Measurements from ENCODE around the gene TEPSIN.
A peak's percentile ranks its signal among the peaks of the same experiment; 100 is the strongest.

Gene TEPSIN

DNA sequence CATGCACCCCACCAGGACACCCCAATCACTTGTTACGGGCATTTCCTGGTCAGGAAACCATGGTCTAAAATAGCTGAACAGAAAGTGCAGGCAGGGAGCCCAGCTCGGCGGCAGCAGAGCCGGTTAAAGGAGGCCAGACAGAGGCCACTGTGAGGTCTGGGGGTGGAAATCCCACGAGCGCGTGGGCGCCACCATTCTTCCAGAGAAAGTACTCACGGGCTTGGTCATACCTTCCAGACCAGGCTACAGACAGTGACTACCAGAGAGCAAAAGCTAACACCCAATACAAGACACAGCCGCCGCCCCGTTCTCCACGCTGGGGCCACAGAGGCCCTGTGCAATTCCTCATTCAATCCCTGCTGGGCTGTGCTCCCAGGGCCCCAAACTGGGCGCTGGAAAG, 28.0 kb downstream of the TEPSIN start:
- no peaks in the 10 kb centered on the region for H3K27me3 Mint-ChIP-seq
- DNase-seq (ENCODE audit: low spot score in 2 of 2), result no peak
- H3K36me3 Mint-ChIP-seq (ENCODE audit: insufficient read depth), result peaks cover 2% of the 10 kb centered on the region
- H3K9me3 Mint-ChIP-seq, result no peaks in the 10 kb centered on the region
- no peak overlapping the region for H3K27ac Mint-ChIP-seq (ENCODE audit: low read depth)
- no peak overlapping the region for H3K4me3 Mint-ChIP-seq
- no peaks in the 10 kb centered on the region for H3K4me1 Mint-ChIP-seq
- ATAC-seq (replicated peaks; ENCODE audit: extremely low read depth, poor library complexity, severe bottlenecking), result no peak

DNA sequence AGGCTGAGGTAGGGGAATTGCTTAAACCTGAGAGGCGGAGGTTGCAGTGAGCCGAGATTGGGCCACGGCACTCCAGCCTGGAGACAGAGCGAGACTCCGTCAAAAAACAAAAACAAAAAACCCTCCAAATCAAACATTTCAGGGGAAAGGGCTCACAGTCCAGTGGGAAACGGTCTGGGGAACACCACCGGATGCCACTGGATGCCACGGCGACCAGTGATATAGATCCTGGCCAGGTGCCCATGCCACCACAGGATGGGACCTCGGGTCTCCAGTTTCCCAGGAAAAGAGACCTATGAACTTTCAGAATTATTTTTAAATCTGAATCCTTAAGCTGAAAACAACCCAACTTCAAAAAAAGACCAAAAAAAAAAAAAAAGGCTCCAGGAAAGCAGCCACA, 28.4 kb downstream of the TEPSIN start:
- ATAC-seq (replicated peaks; ENCODE audit: extremely low read depth, poor library complexity, severe bottlenecking) (no peak), DNase-seq (ENCODE audit: low spot score in 2 of 2) (no peak)
- Mint-ChIP-seq H3K36me3 (ENCODE audit: insufficient read depth) (peaks cover 2% of the 10 kb centered on the region), H3K4me1 (no peaks in the 10 kb centered on the region), H3K27ac (ENCODE audit: low read depth) (no peak overlapping the region), H3K9me3 (no peaks in the 10 kb centered on the region), H3K4me3 (no peak overlapping the region), H3K27me3 (no peaks in the 10 kb centered on the region)

DNA sequence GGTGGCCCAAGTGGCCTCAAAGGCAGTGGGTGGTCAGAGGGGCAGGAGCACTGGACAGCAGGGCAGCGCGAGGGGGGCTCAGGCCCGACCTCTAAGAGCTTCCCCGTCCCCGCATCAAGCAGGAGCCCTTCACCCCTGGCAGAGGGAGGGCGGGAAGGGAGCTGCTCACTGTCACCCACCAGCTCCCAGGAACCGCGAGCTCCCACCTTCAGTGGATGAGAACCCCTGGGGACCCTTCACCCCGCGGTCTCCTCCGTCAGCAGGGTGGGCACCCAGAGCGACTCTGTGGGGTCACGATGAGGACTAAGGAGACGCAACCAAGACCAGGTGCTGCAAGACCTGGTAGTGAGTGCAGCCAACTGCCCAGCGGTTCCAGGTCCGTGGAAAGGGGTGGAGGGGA, 29.7 kb downstream of the TEPSIN start:
- H3K9me3 Mint-ChIP-seq, result no peaks in the 10 kb centered on the region
- no peaks in the 10 kb centered on the region for H3K4me1 Mint-ChIP-seq
- H3K27me3 Mint-ChIP-seq, result no peaks in the 10 kb centered on the region
- DNase-seq (ENCODE audit: low spot score in 2 of 2) (no peak), ATAC-seq (replicated peaks; ENCODE audit: extremely low read depth, poor library complexity, severe bottlenecking) (no peak)
- peaks cover 2% of the 10 kb centered on the region for H3K36me3 Mint-ChIP-seq (ENCODE audit: insufficient read depth)
- no peak overlapping the region for H3K4me3 Mint-ChIP-seq
- no peak overlapping the region for H3K27ac Mint-ChIP-seq (ENCODE audit: low read depth)

DNA sequence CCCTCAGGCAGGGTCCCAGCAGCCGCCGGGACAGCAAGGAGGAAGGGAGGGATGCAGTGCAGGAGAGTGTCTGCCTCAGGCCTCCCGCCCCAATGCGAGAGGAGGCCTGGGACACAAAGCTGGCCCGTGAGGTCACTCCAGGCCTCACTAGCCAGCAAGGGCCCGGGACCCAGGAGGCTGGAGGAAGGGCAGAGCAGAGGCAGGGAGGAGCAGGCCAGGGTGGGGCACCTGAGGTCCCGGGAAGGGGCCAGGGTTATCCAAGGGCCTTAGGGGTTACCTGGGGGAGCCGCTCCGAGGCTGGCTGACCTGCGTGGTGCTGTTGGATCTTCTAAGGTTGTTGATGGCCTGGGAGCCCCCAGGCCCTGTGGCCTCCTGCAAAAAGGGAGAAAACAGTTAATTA, 30.2 kb downstream of the TEPSIN start:
- ATAC-seq (replicated peaks; ENCODE audit: extremely low read depth, poor library complexity, severe bottlenecking), result no peak
- Mint-ChIP-seq H3K4me1 (no peaks in the 10 kb centered on the region), H3K9me3 (no peaks in the 10 kb centered on the region), H3K36me3 (ENCODE audit: insufficient read depth) (peaks cover 2% of the 10 kb centered on the region), H3K27me3 (no peaks in the 10 kb centered on the region), H3K4me3 (no peak overlapping the region), H3K27ac (ENCODE audit: low read depth) (no peak overlapping the region)
- DNase-seq (ENCODE audit: low spot score in 2 of 2), result no peak

DNA sequence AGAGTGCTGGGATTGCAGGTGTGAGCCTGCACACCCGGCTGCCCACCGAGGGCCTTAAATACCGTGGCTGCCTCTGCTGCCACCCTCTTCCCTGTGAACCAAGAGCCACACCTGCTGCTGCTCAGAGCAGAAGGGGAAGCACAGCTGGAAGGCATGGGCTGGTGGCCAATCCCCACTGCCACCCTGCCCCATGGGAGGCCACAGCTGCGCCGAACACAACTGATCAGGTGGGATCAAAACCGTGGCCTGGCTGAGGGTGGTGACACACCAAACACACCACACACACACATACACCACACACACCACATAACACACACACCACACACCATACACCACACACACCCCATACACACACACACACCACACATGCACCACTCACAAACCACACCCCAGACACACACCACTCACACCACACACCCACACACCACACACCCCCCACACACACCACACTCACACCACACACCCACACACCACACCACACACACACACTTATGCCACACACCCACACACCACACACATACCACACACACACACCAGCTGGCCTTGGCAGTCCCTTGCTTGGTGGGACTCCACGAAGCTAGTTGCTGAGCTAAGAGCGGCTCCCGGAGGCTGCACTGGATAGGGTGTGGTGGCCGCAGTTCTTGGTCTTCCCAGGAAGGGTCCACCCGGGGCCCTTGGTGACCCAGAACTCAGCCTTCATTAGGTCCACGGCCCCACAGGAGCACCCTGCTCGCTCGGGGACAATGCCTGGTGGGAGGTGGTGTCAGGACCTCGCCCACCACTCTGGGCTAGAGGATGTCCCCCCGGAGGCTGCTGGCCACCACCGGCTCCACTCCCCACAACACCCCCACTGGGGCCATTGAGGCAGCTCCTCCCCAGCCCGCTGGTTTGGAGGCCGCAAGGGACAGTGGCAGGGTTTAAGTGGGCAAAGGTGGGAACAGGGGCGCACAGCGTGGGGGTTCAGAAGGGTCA, 31.0 kb downstream of the TEPSIN start:
- peak overlapping the region; percentile 80 for H3K27ac Mint-ChIP-seq (ENCODE audit: low read depth)
- peaks cover 2% of the 10 kb centered on the region for H3K36me3 Mint-ChIP-seq (ENCODE audit: insufficient read depth)
- no peaks in the 10 kb centered on the region for H3K9me3 Mint-ChIP-seq
- H3K27me3 Mint-ChIP-seq, result no peaks in the 10 kb centered on the region
- H3K4me3 Mint-ChIP-seq, result no peak overlapping the region
- no peak for ATAC-seq (replicated peaks; ENCODE audit: extremely low read depth, poor library complexity, severe bottlenecking)
- no peaks in the 10 kb centered on the region for H3K4me1 Mint-ChIP-seq
- no peak for DNase-seq (ENCODE audit: low spot score in 2 of 2)

DNA sequence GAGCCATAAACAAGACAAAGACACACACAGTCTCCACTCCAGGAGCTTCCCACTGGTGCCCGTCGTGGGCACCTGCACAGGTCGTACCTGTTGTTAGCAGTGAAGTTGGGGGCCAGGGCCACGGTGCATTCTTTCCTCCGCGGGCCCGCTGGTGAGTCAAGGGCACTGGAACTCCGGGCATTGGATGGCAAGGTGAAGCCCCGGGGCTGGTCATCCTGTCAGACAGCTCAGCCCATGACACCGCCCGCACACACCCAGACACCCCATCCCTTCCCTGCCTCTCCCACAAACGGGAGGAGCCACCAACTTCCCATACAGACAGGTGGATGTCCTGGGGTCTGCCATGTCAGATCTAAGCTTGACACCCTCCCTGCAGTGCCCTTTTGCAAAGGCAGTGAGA, 32.2 kb downstream of the TEPSIN start:
- no peaks in the 10 kb centered on the region for H3K4me1 Mint-ChIP-seq
- no peak for ATAC-seq (replicated peaks; ENCODE audit: extremely low read depth, poor library complexity, severe bottlenecking)
- H3K36me3 Mint-ChIP-seq (ENCODE audit: insufficient read depth), result peaks cover under 1% of the 10 kb centered on the region
- no peak overlapping the region for H3K4me3 Mint-ChIP-seq
- no peak overlapping the region for H3K27ac Mint-ChIP-seq (ENCODE audit: low read depth)
- H3K27me3 Mint-ChIP-seq, result no peaks in the 10 kb centered on the region
- no peaks in the 10 kb centered on the region for H3K9me3 Mint-ChIP-seq
- DNase-seq (ENCODE audit: low spot score in 2 of 2), result no peak

DNA sequence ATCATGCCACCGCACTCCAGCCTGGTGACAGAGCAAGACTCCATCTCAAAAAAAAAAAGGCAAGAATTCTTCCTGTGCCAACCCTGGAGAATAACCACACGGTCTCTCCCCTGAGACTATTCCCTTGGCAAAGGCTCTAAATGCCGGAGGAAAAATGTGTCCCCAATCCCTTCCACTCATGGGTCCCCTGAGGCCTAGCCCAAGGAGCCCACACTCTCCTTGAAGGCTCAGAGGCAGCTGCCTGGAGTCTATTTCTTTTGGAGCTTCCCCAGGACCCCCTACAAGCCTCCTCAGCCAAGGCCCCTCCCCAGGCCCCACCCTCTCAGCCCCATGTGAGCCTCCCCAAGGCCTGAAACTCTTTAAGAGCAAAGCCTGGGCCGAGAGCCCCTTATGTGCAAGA, 32.7 kb downstream of the TEPSIN start:
- H3K4me1 Mint-ChIP-seq, result no peaks in the 10 kb centered on the region
- H3K9me3 Mint-ChIP-seq, result no peaks in the 10 kb centered on the region
- no peaks in the 10 kb centered on the region for H3K36me3 Mint-ChIP-seq (ENCODE audit: insufficient read depth)
- no peak overlapping the region for H3K27ac Mint-ChIP-seq (ENCODE audit: low read depth)
- ATAC-seq (replicated peaks; ENCODE audit: extremely low read depth, poor library complexity, severe bottlenecking) (no peak), DNase-seq (ENCODE audit: low spot score in 2 of 2) (no peak)
- no peaks in the 10 kb centered on the region for H3K27me3 Mint-ChIP-seq
- H3K4me3 Mint-ChIP-seq, result no peak overlapping the region

DNA sequence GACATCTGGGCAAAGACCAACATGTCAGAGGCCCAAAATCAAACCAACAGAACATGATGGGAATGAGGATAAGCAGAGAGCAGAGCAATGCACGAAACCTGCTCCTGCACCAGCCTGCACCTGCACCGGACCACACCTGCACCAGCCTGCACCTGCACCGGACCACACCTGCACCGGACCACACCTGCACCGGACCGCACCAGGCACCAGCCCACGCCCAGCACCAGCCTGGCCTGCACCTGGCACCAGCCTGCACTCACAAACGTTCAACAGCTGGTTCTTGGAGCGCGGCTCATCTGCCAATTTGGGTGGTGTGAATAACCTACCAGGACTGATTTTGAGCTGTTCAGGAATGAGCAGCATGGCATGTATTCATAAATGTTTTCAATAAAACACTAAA, 34.3 kb downstream of the TEPSIN start:
- DNase-seq (ENCODE audit: low spot score in 2 of 2), result no peak
- Mint-ChIP-seq H3K9me3 (no peaks in the 10 kb centered on the region), H3K27ac (ENCODE audit: low read depth) (no peak overlapping the region), H3K36me3 (ENCODE audit: insufficient read depth) (peaks cover 1% of the 10 kb centered on the region), H3K4me1 (no peaks in the 10 kb centered on the region), H3K27me3 (no peaks in the 10 kb centered on the region), H3K4me3 (no peak overlapping the region)
- ATAC-seq (replicated peaks; ENCODE audit: extremely low read depth, poor library complexity, severe bottlenecking), result no peak

DNA sequence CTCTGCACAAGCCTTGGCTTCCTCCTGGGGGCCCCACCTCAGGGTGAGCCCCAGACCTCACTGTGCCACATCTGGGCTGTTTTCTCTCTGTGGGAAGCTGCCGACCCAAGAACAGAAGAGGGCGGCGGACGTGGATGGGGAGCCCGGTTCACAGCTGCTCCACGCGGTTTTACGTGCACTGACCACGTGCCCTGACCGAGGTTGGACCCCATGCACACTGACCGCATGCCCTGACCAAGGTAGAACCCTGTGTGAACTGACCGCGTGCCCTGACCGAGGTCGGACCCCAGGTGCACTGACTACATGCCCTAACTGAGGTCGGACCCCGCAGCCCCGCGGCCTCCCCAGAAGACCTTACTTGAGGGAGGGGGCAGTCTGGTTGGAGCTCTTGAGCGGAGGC, 35.7 kb downstream of the TEPSIN start:
- Mint-ChIP-seq H3K36me3 (ENCODE audit: insufficient read depth) (peaks cover 1% of the 10 kb centered on the region), H3K4me1 (no peaks in the 10 kb centered on the region), H3K27ac (ENCODE audit: low read depth) (no peak overlapping the region), H3K27me3 (no peaks in the 10 kb centered on the region), H3K4me3 (no peak overlapping the region), H3K9me3 (no peaks in the 10 kb centered on the region)
- DNase-seq (ENCODE audit: low spot score in 2 of 2), result no peak
- no peak for ATAC-seq (replicated peaks; ENCODE audit: extremely low read depth, poor library complexity, severe bottlenecking)

DNA sequence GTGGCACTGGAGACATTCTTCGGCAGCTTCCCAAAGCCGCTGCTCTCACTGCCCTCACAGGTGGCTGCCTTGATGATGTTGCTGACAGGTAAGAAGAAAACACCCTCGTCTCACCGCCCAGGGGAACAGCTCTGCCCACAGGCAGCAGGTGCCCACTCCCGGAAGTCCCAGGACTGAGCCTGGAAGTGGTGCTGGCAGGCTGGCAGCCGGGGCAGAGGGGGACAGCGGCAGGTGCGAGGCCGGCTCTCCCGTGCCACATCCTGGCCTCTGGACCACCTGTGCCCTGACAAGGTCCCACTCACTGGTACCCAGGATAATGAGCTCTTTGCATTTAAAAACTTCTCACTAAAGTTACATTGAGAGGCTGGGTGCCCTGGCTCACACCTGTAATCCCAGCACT, 36.5 kb downstream of the TEPSIN start:
- Mint-ChIP-seq H3K4me1 (no peaks in the 10 kb centered on the region), H3K27me3 (no peaks in the 10 kb centered on the region), H3K4me3 (no peak overlapping the region), H3K9me3 (no peaks in the 10 kb centered on the region), H3K27ac (ENCODE audit: low read depth) (no peak overlapping the region), H3K36me3 (ENCODE audit: insufficient read depth) (peaks cover 1% of the 10 kb centered on the region)
- no peak for DNase-seq (ENCODE audit: low spot score in 2 of 2)
- ATAC-seq (replicated peaks; ENCODE audit: extremely low read depth, poor library complexity, severe bottlenecking), result no peak

DNA sequence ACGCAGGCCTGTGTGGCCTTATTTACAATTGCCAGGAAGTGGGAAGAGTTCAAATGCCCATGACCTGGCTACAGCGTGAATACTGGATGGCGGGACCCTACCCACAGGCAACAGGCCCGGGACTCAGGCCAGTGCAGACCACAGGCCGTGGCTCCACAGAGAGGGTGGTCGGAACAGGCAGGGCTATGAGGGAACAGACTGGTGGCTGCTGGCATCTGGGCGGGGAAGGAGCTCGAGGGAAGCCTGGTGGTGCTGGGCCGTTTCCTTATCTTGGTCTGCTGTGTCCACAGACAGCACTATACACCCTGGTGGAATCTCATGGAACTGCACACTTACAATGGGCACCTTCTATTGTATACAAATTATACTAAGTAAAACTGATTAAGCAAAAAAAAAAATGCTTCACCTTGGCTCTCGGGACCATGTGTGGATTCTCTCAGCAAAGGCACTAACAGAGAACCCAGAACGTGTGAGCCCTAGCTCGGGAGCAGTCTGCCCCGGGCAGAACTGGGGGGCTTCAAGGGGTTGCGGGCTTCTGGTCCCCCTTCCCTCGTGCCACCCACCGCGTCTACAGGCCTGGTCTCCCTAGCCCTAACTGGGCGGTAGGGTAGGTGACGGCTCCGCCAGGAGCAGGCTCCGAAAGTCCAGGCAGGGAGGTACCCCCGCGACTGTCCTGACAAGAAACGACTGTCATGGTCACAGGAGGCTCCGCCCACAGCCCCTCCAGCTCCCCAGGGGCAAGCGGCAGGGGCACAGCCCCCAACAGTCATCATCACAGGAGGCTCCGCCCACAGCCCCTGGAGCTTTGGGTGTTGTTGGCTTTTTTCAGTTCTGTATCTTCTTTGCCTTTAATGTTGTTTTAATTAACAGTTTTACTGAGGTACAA, 37.9 kb downstream of the TEPSIN start:
- ATAC-seq (replicated peaks; ENCODE audit: extremely low read depth, poor library complexity, severe bottlenecking), result no peak

DNA sequence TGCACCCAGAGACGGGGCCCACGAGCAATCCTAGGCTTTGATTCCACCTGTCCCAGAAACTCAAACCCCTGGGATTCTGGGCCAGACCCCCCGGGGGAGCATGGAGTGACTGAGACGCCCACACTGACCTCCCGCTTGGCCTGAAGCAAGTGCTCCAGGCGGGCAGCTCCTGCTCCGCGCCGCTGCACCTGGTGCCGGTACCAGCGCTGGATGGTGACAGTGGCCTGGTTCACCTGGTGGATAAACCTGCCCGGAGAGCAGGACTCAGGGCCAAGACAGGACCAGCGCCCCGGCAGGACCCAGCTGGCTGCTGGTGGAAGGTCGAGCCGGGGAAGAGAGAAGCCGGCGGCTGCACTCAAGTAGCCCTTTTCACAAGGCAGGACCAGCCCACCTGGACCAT, 38.7 kb downstream of the TEPSIN start:
- H3K27me3 Mint-ChIP-seq, result no peaks in the 10 kb centered on the region
- H3K4me1 Mint-ChIP-seq, result no peaks in the 10 kb centered on the region
- no peak overlapping the region for H3K27ac Mint-ChIP-seq (ENCODE audit: low read depth)
- DNase-seq (ENCODE audit: low spot score in 2 of 2) (no peak), ATAC-seq (replicated peaks; ENCODE audit: extremely low read depth, poor library complexity, severe bottlenecking) (no peak)
- peaks cover 1% of the 10 kb centered on the region for H3K36me3 Mint-ChIP-seq (ENCODE audit: insufficient read depth)
- H3K4me3 Mint-ChIP-seq, result no peak overlapping the region
- H3K9me3 Mint-ChIP-seq, result no peaks in the 10 kb centered on the region

More for the DNA sequence above, 37.9 kb downstream of the TEPSIN start:
- no peaks in the 10 kb centered on the region for H3K9me3 Mint-ChIP-seq
- peaks cover 1% of the 10 kb centered on the region for H3K36me3 Mint-ChIP-seq (ENCODE audit: insufficient read depth)
- no peaks in the 10 kb centered on the region for H3K27me3 Mint-ChIP-seq
- no peak overlapping the region for H3K4me3 Mint-ChIP-seq
- H3K4me1 Mint-ChIP-seq, result no peaks in the 10 kb centered on the region
- H3K27ac Mint-ChIP-seq (ENCODE audit: low read depth), result no peak overlapping the region
- DNase-seq (ENCODE audit: low spot score in 2 of 2), result no peak

DNA sequence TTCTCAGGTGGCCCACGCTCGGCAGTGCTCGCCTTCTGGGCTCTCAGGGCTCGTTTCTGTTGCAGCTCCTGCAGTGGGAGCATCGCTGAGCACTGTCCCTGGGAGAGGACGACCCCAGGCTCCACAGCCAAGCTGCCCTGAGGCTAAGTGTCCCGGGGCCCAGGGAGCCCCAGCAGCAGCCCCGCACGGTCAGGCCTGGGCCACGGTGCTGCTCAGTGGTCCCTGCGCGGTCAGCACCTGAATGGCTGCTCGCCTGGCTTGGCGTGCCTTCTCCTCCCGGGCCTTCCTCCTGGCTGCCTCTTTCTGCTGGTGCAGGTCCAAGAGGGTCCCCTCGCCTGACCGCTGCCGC, 39.4 kb downstream of the TEPSIN start:
- no peaks in the 10 kb centered on the region for H3K4me1 Mint-ChIP-seq
- H3K9me3 Mint-ChIP-seq, result no peaks in the 10 kb centered on the region
- peaks cover 1% of the 10 kb centered on the region for H3K36me3 Mint-ChIP-seq (ENCODE audit: insufficient read depth)
- H3K27ac Mint-ChIP-seq (ENCODE audit: low read depth), result no peak overlapping the region
- no peak overlapping the region for H3K4me3 Mint-ChIP-seq
- no peak for ATAC-seq (replicated peaks; ENCODE audit: extremely low read depth, poor library complexity, severe bottlenecking)
- no peaks in the 10 kb centered on the region for H3K27me3 Mint-ChIP-seq
- no peak for DNase-seq (ENCODE audit: low spot score in 2 of 2)

Data from central memory CD8-positive, alpha-beta T cell (primary cell).